Hematopoietic multipotent progenitor cell treated with erythropoietin and hydrocortisone succinate and interleukin-3 and kit ligand, for 6 days (in vitro differentiated cells): ENCODE results near the gene EPHA8.

Source experiments
- DNase-seq: peaks from one replicate; pipeline ENCODE4 v3.0.0-alpha.2; 2015

Gene EPHA8

DNA sequence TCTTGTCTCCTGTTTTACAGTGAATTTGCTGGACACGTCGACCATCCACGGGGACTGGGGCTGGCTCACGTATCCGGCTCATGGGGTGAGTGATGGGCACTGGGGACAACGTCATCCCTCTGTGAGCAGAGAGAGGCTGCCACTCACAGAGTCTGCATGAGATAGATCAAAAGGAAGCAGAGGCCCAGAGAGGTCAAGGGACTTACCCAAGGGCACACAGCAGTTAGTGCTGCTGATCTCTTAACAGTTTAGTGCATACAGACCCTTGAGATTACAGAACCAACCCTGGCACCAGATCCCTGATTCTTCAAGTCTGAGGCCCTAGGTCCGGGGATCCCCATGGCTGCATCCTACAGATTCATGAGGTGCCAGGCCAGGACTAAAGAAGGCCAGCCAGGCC, 6.0 kb downstream of the EPHA8 start:
- no peak for DNase-seq

DNA sequence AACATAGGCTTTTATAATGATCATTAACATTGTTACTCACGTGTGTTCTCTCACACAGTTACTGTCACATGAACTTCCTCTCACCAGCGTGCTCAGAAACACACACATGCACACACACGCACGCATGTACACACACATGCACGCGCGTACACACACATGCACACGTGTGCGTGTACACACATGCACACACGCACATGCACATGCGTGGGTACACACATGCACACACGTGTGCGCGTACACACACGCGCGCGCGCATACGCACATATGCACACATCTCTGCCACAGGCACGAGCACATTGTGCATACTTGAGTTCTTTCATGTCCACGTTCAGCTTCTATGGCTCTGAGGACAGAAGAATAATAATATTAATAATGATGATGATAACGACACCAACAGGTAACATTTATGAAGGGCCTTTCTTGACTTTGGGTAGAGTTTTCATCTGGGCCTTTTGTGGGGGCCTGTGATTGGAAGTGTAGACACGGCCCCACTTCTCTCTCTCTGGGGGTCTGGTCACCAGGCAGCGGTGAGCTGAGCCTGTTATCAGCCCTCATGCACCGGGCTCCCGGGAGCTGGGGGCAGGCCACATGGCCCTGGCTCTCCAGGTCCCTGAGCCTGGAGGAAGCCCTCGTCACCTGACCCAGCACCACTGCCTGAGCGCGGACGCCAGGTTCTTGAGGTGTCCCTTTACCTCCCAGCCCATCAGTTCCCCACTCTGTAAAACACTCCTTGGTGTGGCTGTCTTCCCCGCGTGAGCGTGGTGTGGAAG, 7.0 kb downstream of the EPHA8 start:
- DNase-seq, result no peak

DNA sequence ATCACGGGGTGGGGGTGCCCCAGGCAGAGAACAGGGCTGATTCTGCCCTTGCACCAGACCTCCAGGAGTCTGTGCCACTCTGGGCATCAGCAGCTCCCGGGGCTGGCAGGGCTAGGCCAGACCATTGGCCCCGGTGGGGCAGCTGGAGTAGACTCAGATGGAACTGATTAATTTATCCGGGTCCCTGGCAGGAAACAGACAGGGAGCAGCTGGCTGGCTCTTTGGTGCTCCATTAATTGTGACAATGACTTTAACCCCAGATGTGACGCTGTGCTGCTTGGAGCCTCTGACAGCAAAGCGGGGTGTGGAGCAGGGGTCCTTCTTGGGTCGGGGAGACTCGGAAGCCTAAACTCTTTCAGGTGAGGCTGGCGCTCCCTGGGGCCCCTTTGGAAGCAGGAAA, 9.5 kb downstream of the EPHA8 start:
- DNase-seq, result no peak

DNA sequence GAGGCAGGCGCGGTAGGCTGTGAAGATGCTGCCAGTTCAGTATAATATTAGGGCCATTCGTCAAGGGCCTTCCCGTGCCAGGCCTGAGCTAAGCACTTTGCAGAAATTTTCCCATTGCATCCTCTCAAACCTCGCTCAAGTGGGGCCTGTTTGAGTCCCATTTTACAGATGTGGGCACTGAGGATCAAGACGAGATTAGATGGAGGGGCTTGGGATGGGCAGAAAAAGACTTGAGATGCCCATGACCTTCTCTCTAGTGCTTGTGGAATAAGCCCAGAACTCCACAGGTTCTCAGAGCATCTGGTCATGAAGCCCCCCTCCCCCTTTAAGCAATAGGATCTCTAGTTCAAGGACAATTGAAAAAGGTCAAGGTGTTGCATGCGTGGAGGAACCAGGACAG, 9.9 kb downstream of the EPHA8 start:
- DNase-seq, result no peak

DNA sequence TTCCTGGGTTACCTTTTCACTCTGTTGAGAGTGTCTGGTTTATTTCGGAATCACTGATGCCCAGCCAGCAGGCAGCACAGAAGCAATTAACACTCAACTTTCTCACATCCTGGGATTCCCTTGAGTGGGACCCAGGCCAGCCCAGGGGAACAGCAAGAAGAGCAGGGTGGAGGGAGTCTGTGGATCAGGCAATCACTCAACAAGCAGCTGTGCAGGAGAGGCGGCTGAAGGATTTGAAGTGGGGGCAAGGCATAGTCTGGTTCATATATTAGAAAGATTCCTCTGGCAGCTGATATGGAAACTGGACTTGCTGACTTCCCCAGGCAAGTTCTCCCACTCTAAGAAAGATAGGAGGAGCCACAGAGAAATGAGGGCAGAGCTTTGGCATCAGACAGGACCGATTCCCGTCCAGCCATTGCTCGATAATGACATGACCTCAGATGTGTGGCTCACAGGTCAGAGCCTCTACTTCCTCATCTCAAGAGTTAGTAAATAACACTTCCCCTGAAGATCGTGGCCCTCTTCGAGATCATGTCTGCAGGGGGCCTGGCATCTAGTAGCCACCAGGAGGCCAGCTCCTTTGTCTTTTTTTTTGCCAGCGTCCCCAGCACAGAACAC, 12.4 kb downstream of the EPHA8 start:
- no peak for DNase-seq

DNA sequence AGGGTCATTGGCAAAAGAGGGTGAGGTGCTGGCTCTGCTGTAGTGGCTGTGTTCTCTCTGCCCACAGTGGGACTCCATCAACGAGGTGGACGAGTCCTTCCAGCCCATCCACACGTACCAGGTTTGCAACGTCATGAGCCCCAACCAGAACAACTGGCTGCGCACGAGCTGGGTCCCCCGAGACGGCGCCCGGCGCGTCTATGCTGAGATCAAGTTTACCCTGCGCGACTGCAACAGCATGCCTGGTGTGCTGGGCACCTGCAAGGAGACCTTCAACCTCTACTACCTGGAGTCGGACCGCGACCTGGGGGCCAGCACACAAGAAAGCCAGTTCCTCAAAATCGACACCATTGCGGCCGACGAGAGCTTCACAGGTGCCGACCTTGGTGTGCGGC, 12.9 kb downstream of the EPHA8 start:
- no peak for DNase-seq

DNA sequence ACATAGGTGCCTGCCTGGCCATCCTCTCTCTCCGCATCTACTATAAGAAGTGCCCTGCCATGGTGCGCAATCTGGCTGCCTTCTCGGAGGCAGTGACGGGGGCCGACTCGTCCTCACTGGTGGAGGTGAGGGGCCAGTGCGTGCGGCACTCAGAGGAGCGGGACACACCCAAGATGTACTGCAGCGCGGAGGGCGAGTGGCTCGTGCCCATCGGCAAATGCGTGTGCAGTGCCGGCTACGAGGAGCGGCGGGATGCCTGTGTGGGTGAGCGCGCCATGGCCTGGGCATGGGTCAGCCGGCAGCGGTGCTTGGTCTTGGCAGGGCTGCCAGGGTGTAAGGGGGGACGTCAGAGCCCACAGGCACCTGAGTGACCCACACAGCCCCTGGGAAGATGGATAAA, 13.3 kb downstream of the EPHA8 start:
- no peak for DNase-seq

DNA sequence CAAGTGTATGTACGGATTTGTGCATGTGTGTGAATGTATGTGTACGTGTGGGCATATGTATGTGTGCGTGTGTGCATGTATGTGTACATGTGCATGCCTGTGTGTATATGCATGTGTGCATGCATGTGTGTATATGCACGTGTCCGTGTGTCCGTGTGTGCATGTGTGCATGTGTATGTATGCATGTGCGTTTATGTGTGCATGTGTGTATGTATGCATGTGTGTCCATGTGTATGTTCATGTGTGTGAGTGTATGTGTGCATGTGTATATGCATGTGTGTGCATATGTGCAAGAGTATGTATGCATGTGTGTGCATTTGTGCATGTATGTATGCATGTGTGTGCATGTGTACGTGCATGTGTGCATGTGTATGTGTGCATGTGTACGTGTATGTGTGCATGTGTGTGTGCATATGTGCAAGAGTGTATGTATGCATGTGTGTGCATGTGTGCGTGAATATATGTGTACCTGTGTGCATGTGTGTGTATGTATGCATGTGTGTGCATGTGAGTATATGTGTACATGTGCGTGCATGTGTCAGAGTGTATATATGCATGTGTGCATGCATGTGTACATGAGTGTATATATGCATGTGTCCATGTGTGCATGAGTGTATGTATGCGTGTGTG, 15.6 kb downstream of the EPHA8 start:
- DNase-seq, result no peak

DNA sequence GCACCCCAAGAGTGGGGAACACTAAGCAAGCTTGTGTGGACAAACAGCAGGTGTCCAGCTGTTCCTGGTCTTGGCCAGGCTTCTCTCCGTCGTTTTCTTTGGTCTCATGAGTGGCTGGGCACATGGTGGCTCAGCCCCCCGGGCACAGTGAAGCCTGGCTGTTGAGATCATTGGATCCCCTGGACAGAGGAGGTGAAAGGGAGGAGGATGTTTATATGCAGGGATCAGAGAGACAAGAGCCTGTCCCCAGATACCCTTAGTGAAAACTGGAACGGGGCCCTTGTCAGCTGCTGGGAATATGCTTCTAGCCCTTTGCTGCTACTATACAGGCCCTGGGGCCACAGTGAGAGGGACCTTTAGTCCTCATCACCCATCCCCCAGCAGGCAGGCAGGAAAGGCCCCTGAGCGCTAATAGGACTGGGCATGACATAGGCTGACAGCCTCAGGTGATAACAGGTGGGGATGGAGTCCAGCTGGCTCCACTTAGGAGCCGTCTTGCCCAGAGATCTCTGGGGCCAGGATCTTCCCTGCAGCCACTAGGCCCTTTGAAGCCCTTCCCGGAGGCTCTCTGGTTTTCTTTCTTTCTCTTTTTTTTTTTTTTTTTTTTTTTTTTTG, 16.4 kb downstream of the EPHA8 start:
- DNase-seq, result no peak

DNA sequence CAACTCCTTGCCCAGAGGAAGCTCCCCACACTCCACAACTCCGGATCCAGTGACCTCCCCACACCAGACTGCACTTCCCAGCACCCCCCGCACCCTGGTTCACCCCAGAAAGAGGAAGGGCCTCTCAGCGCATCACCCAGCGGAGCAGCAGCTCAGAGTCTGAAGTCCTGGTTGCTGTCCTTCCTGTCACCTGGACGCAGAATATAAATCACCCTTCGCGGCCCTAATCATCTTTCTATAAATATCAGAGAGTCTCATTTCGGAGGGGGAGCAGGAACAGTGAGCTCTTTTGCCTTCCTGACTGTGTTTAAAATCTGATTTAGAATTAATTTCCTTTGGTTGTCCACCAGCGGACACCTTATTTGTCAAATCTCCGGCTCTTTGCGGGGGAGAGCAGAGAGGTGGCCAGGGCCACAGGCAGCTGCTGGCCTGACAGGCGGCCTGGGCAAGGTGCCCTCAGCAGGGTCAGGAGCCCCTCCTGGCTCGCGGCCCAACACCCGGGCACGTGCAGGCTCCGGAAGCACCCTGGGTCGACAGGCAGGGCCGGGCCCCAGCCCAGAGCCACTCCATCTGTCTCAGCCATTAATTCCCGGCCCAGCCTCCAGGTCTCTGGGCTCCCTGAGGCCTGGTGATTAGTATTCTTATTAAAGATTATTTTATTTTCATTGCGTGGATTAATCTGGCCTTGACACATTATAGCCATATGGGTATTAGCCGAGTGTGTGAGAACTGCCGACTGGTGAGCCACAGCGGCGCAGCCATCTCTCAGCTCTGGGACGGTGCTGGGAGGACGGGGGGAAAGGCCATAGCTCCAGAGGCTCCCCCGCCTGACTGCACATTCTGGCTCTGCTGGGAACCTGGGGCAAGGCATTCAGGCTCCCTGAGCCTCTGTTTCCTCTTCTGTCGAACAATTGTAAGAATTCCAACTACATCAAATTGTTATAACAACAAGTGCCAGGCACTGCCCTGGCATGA, 19.7 kb downstream of the EPHA8 start:
- no peak for DNase-seq

DNA sequence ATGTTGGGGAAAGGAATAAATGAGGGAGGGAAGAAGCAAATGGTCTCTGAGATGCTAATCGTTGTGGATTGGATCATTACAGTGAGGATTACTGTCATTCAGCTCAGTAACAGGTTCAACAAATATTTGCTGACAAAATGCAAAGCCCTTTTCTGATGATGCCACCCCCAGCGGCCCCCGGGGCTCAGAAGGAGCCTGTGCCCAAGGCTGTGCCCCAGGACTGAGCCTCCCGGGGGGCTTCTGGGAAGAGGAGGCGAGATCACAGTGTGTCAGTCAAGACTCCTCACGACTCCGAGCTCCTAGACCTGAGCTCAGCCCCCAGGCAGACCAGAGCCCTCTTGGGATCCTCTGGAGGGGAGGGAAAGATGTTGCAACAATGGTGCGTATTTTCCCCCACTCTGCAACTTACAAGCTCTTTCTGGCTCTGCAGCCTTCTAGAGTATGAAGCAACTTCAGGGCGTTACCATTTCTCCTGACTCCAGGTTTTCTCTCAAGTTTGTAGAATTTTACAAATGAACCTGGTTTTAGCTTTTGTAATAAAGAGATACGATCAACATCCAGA, 20.8 kb downstream of the EPHA8 start:
- no peak for DNase-seq

DNA sequence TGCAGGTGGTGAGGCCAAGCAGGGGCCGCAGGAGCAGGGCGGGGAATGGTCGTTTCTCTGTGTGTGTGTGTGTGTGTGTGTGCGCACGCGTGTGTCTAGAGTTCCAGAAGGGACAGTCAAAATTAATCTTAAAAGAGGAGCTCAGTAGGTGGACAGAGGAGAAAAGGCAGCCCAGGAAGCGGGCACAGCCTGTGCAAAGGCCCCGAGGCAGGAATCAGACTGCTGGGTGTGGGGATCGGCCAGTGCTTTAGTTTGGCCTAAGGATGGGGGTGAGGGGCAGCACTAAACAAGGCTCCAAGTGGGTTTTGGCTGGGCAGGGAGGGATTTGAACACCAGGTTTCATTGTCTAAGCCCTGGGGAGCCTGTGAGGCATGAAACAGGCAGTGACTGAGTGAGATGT, 21.7 kb downstream of the EPHA8 start:
- no peak for DNase-seq

DNA sequence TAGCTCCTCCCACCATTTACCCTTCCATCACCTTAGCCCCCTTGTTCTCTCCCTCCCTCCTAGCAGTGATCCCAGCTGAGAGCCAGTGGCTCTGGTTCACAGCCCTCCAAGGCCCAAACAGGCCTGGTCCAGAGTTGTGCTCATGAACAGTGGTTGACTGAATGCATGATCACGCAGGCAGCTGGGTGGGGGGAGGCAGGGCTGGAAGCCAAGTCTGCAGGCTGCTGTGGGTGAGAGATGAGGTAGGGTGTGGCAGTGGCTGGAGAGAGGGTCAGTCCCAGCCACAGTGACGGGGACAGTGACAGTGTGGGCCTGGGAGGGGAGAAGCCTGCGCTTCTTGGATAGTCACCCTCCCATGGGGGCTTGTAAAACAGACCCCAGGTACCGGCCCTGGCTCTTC, 22.2 kb downstream of the EPHA8 start:
- no peak for DNase-seq

DNA sequence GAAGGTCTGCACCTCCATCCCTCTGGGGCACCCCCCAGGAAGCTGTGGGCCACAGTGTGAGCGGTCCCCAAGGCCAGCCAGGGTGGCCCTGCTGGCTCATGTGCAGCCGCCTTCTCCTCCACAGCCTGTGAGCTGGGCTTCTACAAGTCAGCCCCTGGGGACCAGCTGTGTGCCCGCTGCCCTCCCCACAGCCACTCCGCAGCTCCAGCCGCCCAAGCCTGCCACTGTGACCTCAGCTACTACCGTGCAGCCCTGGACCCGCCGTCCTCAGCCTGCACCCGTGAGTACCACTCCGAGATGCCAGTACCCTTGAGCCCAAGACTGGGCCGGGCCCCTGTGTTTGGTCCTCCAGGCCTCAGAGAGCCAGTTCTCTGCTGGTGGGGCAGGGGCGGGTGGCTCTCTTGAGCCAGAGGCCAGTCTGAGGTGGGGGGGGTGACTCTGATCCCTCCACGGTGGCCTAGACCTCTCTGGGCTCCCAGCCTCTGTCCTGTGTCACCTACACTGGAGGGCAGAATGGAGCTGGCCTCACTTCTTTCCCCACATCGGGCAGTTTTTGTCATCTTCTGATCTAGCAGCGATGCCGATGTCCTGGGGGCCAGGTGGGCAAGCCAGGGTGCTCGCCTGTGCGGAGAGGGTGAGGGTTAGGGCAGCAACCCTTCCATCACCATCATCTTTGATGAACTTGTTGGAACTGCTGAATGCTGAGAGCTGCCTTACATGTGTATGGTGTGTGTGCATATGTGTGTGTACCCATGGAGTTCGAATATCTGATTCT, 23.3 kb downstream of the EPHA8 start:
- no peak for DNase-seq

DNA sequence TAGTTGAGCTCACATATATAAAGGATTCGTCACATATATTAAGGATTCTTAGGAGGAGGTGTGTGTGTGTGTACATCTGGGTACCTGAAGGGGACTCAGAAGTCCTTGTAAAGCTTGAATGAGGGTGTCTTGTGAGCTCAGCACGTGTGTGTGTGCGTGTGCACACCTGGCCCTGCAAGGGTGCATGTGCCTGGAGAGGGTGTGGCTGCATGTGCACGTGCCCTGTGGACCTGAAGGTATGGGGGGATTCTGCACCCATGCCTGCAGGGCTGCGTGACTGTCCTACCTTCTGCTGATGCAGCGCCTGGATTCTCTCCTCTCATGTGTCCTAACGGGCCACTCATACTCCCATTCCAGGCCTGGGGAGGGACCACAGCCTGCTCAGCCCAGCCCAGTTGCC, 24.0 kb downstream of the EPHA8 start:
- DNase-seq, result no peak

DNA sequence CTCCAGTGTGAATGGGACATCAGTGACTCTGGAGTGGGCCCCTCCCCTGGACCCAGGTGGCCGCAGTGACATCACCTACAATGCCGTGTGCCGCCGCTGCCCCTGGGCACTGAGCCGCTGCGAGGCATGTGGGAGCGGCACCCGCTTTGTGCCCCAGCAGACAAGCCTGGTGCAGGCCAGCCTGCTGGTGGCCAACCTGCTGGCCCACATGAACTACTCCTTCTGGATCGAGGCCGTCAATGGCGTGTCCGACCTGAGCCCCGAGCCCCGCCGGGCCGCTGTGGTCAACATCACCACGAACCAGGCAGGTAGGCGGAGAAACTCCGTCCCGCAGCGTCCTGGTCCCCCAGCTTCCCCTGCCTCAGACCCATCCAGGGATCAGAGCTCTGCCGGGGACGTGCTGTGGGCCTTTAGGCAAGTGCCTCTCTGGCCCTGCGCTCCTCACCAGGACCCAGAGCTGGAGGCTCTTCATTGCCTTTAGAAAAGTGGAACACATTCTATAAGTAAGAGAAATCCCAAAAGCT, 25.7 kb downstream of the EPHA8 start:
- DNase-seq, result no peak

DNA sequence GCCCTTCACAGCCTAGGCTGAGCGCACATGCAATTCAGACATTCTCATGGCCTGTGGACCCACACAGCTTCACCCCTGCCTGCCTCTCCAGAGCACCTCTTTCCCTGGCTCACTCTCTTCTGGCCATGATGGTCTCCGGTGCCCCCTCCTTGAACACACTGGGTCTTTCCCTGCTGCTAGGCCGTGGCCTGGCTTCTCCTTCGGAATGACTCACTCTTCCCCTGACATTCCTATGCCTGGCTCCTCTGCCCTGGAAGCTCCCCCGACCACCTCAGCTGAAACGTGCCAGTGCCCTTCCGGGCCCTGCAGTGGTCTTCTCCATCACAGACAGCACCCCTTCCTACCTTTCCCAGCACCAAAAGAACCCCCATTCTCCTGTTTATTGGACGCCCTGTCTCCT, 28.3 kb downstream of the EPHA8 start:
- DNase-seq, result no peak

DNA sequence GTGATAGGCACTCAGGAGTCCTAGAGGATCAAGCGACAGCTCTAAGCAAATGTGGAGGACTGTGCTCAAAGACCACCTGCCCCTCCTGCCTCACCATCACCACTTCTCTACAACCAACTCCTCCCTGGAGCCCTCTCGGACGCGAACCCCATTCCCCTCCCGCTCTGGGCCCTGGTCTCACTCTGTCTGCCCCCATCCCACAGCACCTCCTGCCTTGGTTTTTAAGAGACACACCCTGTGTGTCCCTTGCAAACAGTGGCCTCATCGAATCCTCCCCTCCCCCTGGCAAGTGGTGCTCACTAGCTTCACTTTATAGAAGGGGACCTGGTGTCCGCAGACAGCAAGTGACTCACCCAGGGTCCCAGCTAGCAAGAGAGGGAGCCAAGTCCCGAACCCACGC, 28.8 kb downstream of the EPHA8 start:
- DNase-seq, result no peak

DNA sequence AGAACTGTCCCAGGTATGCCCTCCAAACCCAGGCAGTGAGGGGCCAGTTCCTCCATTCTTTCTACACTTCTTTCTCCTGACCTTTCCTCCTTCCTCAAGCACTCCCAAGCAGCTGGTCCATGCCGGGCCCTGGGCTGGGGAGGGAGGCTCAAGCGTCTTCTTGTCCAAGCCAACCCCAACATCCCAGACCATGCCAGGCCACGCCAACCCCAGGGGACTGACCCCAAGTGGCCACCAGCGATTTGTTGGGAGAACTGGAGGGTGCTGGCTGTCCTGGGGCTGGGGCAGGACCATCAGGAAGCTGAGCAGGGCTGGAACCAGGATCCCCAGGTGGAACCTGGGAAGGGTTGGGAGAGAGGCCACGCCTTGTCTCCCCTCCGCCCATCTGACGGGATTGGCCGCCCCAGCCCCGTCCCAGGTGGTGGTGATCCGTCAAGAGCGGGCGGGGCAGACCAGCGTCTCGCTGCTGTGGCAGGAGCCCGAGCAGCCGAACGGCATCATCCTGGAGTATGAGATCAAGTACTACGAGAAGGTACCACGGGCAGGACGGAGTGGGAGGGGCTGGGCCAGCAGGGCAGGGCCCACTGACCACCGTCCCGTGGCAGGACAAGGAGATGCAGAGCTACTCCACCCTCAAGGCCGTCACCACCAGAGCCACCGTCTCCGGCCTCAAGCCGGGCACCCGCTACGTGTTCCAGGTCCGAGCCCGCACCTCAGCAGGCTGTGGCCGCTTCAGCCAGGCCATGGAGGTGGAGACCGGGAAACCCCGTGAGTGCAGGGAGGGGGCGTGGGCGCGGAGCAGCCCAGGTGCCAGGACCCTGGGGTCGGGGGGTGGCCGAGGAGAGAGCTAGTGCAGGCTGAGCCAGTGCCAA, 29.9 kb downstream of the EPHA8 start:
- DNase-seq, result no peak

DNA sequence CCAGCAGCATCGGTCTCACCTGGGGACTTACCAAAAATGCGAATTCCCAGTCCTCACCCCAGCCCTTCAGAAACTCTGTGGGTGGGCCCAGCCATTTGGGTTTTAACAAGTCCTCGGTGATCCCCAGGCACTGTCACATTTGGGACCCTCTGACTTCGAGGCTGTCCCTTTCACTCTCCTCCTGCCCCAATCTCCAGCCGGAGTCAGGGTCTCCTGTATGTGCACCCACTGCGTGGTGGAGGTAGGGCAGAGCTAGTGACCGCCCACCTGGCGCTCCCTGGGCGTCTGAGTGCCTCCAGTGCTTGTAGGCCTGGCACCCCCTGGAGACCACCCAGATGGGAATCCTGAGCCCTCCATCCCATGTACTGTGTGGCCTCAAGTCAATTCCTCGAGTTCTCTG, 31.1 kb downstream of the EPHA8 start:
- DNase-seq, result no peak
